ENCODE results near the gene CACNA1I. TPM values are rescaled to one million over a fixed set of nuclear protein-coding genes. Genes with fewer than 3 reads are reported as not detected.

Gene CACNA1I
- total RNA-seq, 3 donors from 2014 or later (not counting 1 experiment from before 2014, with no cell fraction given), result 0.05 to 0.83 (median 0.72) TPM

DNA sequence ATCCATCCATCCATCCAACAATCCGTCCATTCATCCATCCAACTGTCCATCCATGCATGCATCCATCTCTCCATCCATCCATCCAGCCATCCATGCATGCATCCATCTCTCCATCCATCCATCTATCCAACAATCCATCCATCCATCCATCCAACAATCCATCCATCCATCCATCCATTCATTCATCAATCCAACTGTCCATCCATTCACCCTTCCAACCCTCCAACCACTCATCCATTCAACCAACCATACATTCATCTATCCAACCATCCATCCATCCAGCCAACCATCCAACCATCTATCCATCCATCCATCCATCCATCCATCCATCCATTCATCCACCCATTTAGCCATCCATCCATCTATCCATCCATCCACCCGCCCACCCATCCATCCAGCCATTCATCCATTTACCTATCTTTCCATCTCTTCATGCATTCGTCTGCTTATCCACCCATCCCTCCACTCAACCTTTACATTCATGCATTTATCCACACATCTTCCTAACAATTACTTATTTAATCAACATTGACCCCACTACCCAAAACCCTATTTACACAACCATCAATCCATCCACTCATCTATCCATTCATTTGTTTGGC, 12.6 kb downstream of the CACNA1I start:
- Histone ChIP-seq H3K9me3 (ENCODE audit: control insufficient read depth, insufficient read depth, low read length) (no peaks in the 10 kb centered on the region), H3K27me3 (ENCODE audit: control insufficient read depth, insufficient read depth, low read length) (no peaks in the 10 kb centered on the region), H3K36me3 (ENCODE audit: control insufficient read depth, insufficient read depth, low read length) (no peaks in the 10 kb centered on the region), H3K27ac (ENCODE audit: low read length) (no peak overlapping the region), H3K4me1 (ENCODE audit: control insufficient read depth, insufficient read depth, low read length) (no peaks in the 10 kb centered on the region), H3K4me3 (ENCODE audit: low read length) (no peak overlapping the region)
- Mint-ChIP-seq H3K27ac (no peak overlapping the region), H3K4me3 (no peak overlapping the region), H3K9me3 (peaks cover 3 to 6% of the 10 kb centered on the region in 2 donors), H3K4me1 (no peaks in the 10 kb centered on the region), H3K27me3 (ENCODE audit: low read depth in 2 of 2) (peaks cover 15 to 39% of the 10 kb centered on the region in 2 donors), H3K36me3 (no peaks in the 10 kb centered on the region)
- DNase-seq, result no peak
- intact Hi-C loops (cut with micrococcal nuclease), result no loop called here
- WGBS (ENCODE audit: insufficient coverage), result 62% methylated on average over 3 of the region's 3 CpGs
- ATAC-seq, result no peak
- TF ChIP-seq, protein P1, sequence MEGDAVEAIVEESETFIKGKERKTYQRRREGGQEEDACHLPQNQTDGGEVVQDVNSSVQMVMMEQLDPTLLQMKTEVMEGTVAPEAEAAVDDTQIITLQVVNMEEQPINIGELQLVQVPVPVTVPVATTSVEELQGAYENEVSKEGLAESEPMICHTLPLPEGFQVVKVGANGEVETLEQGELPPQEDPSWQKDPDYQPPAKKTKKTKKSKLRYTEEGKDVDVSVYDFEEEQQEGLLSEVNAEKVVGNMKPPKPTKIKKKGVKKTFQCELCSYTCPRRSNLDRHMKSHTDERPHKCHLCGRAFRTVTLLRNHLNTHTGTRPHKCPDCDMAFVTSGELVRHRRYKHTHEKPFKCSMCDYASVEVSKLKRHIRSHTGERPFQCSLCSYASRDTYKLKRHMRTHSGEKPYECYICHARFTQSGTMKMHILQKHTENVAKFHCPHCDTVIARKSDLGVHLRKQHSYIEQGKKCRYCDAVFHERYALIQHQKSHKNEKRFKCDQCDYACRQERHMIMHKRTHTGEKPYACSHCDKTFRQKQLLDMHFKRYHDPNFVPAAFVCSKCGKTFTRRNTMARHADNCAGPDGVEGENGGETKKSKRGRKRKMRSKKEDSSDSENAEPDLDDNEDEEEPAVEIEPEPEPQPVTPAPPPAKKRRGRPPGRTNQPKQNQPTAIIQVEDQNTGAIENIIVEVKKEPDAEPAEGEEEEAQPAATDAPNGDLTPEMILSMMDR (IDR thresholded peaks at IDR 0.05), result no peak

GRCh38 chr22:39589875-39590274, 19.3 kb downstream of the CACNA1I start:
- intact Hi-C loops (cut with micrococcal nuclease), result no loop called here
- H3K4me1 Mint-ChIP-seq, result no peaks in the 10 kb centered on the region
- H3K4me3 Mint-ChIP-seq, result no peak overlapping the region
- H3K27me3 ChIP-seq (ENCODE audit: control insufficient read depth, insufficient read depth, low read length), result no peaks in the 10 kb centered on the region
- H3K36me3 Mint-ChIP-seq, result no peaks in the 10 kb centered on the region
- DNase-seq (no peak), ATAC-seq (no peak)
- no peak overlapping the region for H3K27ac Mint-ChIP-seq
- no peaks in the 10 kb centered on the region for H3K9me3 ChIP-seq (ENCODE audit: control insufficient read depth, insufficient read depth, low read length)
- WGBS (ENCODE audit: insufficient coverage), result 84% methylated on average over 10 of the region's 11 CpGs
- no peaks in the 10 kb centered on the region for H3K4me1 ChIP-seq (ENCODE audit: control insufficient read depth, insufficient read depth, low read length)
- no peak overlapping the region for H3K27ac ChIP-seq (ENCODE audit: low read length)
- no peaks in the 10 kb centered on the region for H3K36me3 ChIP-seq (ENCODE audit: control insufficient read depth, insufficient read depth, low read length)
- no peak overlapping the region for H3K4me3 ChIP-seq (ENCODE audit: low read length)
- TF ChIP-seq, protein P1 (IDR thresholded peaks at IDR 0.05), result no peak
- H3K9me3 Mint-ChIP-seq, result no peaks in the 10 kb centered on the region
- H3K27me3 Mint-ChIP-seq (ENCODE audit: low read depth in 2 of 2), result peaks cover 0 to 11% of the 10 kb centered on the region in 2 donors

GRCh38 chr22:39592081-39593065, 21.8 kb downstream of the CACNA1I start:
- DNase-seq, result no peak
- no peaks in the 10 kb centered on the region for H3K4me1 ChIP-seq (ENCODE audit: control insufficient read depth, insufficient read depth, low read length)
- H3K27ac ChIP-seq (ENCODE audit: low read length), result no peak overlapping the region
- WGBS (ENCODE audit: insufficient coverage), result 74% methylated on average over 32 of the region's 32 CpGs
- H3K9me3 ChIP-seq (ENCODE audit: control insufficient read depth, insufficient read depth, low read length), result no peaks in the 10 kb centered on the region
- no peak for ATAC-seq
- H3K9me3 Mint-ChIP-seq, result no peaks in the 10 kb centered on the region
- no peaks in the 10 kb centered on the region for H3K36me3 ChIP-seq (ENCODE audit: control insufficient read depth, insufficient read depth, low read length)
- peaks cover 2% of the 10 kb centered on the region for H3K27me3 ChIP-seq (ENCODE audit: control insufficient read depth, insufficient read depth, low read length)
- no peak overlapping the region for H3K27ac Mint-ChIP-seq
- H3K27me3 Mint-ChIP-seq (ENCODE audit: low read depth in 2 of 2), result peaks cover 7 to 21% of the 10 kb centered on the region in 2 donors
- TF ChIP-seq, protein P1 (IDR thresholded peaks at IDR 0.05), result no peak
- no peak overlapping the region for H3K4me3 ChIP-seq (ENCODE audit: low read length)
- no peak overlapping the region for H3K4me3 Mint-ChIP-seq
- peaks cover 0 to 6% of the 10 kb centered on the region in 2 donors for H3K4me1 Mint-ChIP-seq
- no peaks in the 10 kb centered on the region for H3K36me3 Mint-ChIP-seq
- intact Hi-C loops (cut with micrococcal nuclease), result no loop called here

All from natural killer cell (primary cell).